Endodermal cell (in vitro differentiated cells): Measurements from ENCODE around the gene DCC. TPM values are rescaled to one million over a fixed set of nuclear protein-coding genes. Genes with fewer than 3 reads are reported as not detected.

ENCODE experiments used
- DNase-seq: peaks from one replicate; pipeline ENCODE4 v3.0.0-alpha.2; 2017
- H3K27ac ChIP-seq: 2 replicates; pipeline ENCODE4 v1.5.1; 2013; ENCODE audit warnings: mild to moderate bottlenecking, low read depth, low read length, moderate library complexity
- H3K27me3 ChIP-seq: 2 replicates; pipeline ENCODE4 v1.6.1; 2013; ENCODE audit warnings: mild to moderate bottlenecking, low read length, moderate library complexity; ENCODE audit not compliant: insufficient read depth, control insufficient read depth, poor library complexity, severe bottlenecking
- H3K36me3 ChIP-seq: 2 replicates; pipeline ENCODE4 v1.7.0; 2013; ENCODE audit warnings: mild to moderate bottlenecking, low read length, moderate library complexity; ENCODE audit not compliant: control insufficient read depth, insufficient read depth
- H3K4me1 ChIP-seq: one replicate; pipeline ENCODE4 v1.7.0; 2013; ENCODE audit warnings: low read length; ENCODE audit not compliant: control insufficient read depth, insufficient read depth
- H3K4me3 ChIP-seq: 2 replicates; pipeline ENCODE4 v1.5.1; 2013; ENCODE audit warnings: mild to moderate bottlenecking, low read length, moderate library complexity
- H3K9ac ChIP-seq: 2 replicates; pipeline ENCODE4 v1.6.1; 2013; ENCODE audit warnings: mild to moderate bottlenecking, low read length, moderate library complexity; ENCODE audit not compliant: poor library complexity, severe bottlenecking; ENCODE audit errors: extremely low read depth
- H3K9me3 ChIP-seq: 2 replicates; pipeline ENCODE4 v1.6.1; 2013; ENCODE audit warnings: mild to moderate bottlenecking, low read length, moderate library complexity; ENCODE audit not compliant: control insufficient read depth
- H3K27ac Mint-ChIP-seq: 2 replicates; pipeline ENCODE4 v1.8.0; 2020; ENCODE audit warnings: mixed read lengths
- H3K27me3 Mint-ChIP-seq: 2 replicates; pipeline ENCODE4 v1.8.0; 2021; ENCODE audit warnings: mild to moderate bottlenecking, mixed read lengths; ENCODE audit not compliant: insufficient read depth
- H3K36me3 Mint-ChIP-seq: 2 replicates; pipeline ENCODE4 v1.8.0; 2020; ENCODE audit warnings: low read depth, mixed read lengths
- H3K4me1 Mint-ChIP-seq: 2 replicates; pipeline ENCODE4 v1.8.0; 2020; ENCODE audit warnings: mixed read lengths
- H3K4me3 Mint-ChIP-seq: 2 replicates; pipeline ENCODE4 v1.8.0; 2020; ENCODE audit warnings: mild to moderate bottlenecking, moderate library complexity, mixed read lengths
- H3K9me3 Mint-ChIP-seq: 2 replicates; pipeline ENCODE4 v1.8.0; 2020; ENCODE audit warnings: mild to moderate bottlenecking, mixed read lengths
- CTCF ChIP-seq: fragments of 200-600 bp; sonication (generic); conservative IDR thresholded peaks from 2 replicates; pipeline ENCODE4 v1.5.0; 2021; ENCODE audit warnings: antibody characterized with exemption, mild to moderate bottlenecking
- WGBS, 2 experiments: methylation state at CpG; one replicate each; pipeline versions ENCODE4 v1.1.5 to v1.1.7; 2013; ENCODE audit warnings: missing lambda C conversion rate in 2 of 2, mixed read lengths in 1 of 2; ENCODE audit not compliant: insufficient coverage in 1 of 2, insufficient read length in 1 of 2; 5-methylcytosine and 5-hydroxymethylcytosine counted together
- total RNA-seq, 2 donors: library from RNA; stranded (reverse); fragmentation: NEBNext Ultra II Directional in 1 of 2; extraction: Animal tissue kit (Norgen Biotek cat#: 25700) in 1 of 2; gene quantifications; 2 replicates in 1 of 2; 3 replicates in 1 of 2; pipeline ENCODE4 v1.2.1, GENCODE V29; 2021

DCC gene
- total RNA-seq, 2 donors from 2014 or later = 0.77 to 0.97 TPM

- no peaks in the 10 kb centered on the region for H3K4me1 Mint-ChIP-seq
- no peaks in the 10 kb centered on the region for H3K36me3 ChIP-seq
- no peak overlapping the region for H3K27ac Mint-ChIP-seq
- no peak overlapping the region for H3K4me3 ChIP-seq
- no peaks in the 10 kb centered on the region for H3K4me1 ChIP-seq
- H3K27me3 Mint-ChIP-seq = no peaks in the 10 kb centered on the region
- 90 to 91% methylated on average over 2 to 3 of the region's 3 CpGs for WGBS, 2 experiments
- TF ChIP-seq CTCF = no peak
- no peak overlapping the region for H3K4me3 Mint-ChIP-seq
- no peak overlapping the region for H3K27ac ChIP-seq
- peak; percentile 49 for DNase-seq
- no peak overlapping the region for H3K9ac ChIP-seq
- peaks cover 10% of the 10 kb centered on the region for H3K27me3 ChIP-seq
- H3K36me3 Mint-ChIP-seq = no peaks in the 10 kb centered on the region
- H3K9me3 Mint-ChIP-seq = no peaks in the 10 kb centered on the region
- no peaks in the 10 kb centered on the region for H3K9me3 ChIP-seq
Measured at GRCh38 chr18:52510139-52510538, 170.1 kb downstream of the DCC start.

GRCh38 chr18:52518086-52518485 is 178.1 kb downstream of the DCC start:
- Histone ChIP-seq H3K27ac (no peak overlapping the region), H3K9ac (no peak overlapping the region), H3K4me1 (no peaks in the 10 kb centered on the region), H3K9me3 (no peaks in the 10 kb centered on the region), H3K27me3 (peaks cover 6% of the 10 kb centered on the region), H3K36me3 (no peaks in the 10 kb centered on the region), H3K4me3 (no peak overlapping the region)
- Mint-ChIP-seq H3K36me3 (no peaks in the 10 kb centered on the region), H3K4me1 (no peaks in the 10 kb centered on the region), H3K27ac (no peak overlapping the region), H3K27me3 (no peaks in the 10 kb centered on the region), H3K9me3 (no peaks in the 10 kb centered on the region), H3K4me3 (no peak overlapping the region)
- TF ChIP-seq CTCF = no peak
- no peak for DNase-seq
- 92 to 100% methylated on average over 1 to 2 of the region's 2 CpGs for WGBS, 2 experiments

DNA sequence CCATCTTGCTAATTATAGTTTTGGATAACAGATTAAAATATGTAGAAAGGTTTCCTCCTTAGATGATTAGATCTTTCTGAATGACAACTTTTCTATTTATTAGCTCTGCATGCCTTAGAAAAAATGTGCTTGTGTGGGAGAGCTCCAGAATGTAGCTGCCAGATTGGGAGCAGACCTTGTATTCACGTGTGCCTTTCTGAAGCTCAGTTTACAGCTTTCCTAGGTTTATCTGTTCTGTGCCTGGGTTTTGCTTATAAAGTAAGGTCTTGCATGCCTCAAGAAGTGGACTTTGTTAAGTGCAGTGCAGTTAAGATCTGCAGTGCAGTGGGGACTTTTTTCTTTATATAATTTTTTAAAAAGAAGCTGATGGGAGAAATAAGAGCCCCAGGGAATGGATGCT is 179.0 kb downstream of the DCC start:
- Histone ChIP-seq H3K4me3 (no peak overlapping the region), H3K4me1 (no peaks in the 10 kb centered on the region), H3K27ac (no peak overlapping the region), H3K36me3 (no peaks in the 10 kb centered on the region), H3K9me3 (no peaks in the 10 kb centered on the region), H3K27me3 (peaks cover 4% of the 10 kb centered on the region), H3K9ac (no peak overlapping the region)
- H3K4me3 Mint-ChIP-seq = no peak overlapping the region
- H3K36me3 Mint-ChIP-seq = no peaks in the 10 kb centered on the region
- TF ChIP-seq CTCF = no peak
- 91 to 100% methylated on average over 1 of the region's 1 CpG for WGBS, 2 experiments
- H3K9me3 Mint-ChIP-seq = no peaks in the 10 kb centered on the region
- no peaks in the 10 kb centered on the region for H3K27me3 Mint-ChIP-seq
- no peak overlapping the region for H3K27ac Mint-ChIP-seq
- no peak for DNase-seq
- no peaks in the 10 kb centered on the region for H3K4me1 Mint-ChIP-seq
